Stimulated activated CD8-positive, alpha-beta memory T cell treated with anti-CD3 and anti-CD28 coated beads, Interleukin-12 subunit alpha, Interleukin-12 subunit beta, amount 100 ng/mL, for 1 hour (primary cell): ENCODE data around the gene MRGPRX3.

Experiments
- DNase-seq: peaks from one replicate; pipeline ENCODE4 v3.0.0-alpha.2; 2020; ENCODE audit warnings: low read depth

Gene MRGPRX3

DNA sequence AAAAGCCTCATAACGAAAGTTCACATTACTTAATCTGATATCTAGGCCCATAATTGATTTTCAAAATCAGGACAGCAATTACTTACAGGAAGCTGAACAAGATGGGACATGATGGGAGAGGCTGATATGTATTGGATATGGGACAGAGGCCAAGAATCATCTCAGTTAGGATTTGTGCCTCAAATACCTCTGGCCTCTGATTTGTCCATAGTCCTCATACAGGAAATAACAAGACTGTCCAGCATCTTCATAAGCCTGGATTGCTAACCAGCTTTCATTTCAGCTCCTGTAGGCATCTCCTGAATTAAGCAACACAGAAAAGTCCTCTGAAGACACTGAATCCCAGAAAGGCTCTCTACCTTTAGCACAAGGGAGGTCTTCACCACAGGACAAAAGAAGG is 36.0 kb downstream of the MRGPRX3 start:
- no peak for DNase-seq

DNA sequence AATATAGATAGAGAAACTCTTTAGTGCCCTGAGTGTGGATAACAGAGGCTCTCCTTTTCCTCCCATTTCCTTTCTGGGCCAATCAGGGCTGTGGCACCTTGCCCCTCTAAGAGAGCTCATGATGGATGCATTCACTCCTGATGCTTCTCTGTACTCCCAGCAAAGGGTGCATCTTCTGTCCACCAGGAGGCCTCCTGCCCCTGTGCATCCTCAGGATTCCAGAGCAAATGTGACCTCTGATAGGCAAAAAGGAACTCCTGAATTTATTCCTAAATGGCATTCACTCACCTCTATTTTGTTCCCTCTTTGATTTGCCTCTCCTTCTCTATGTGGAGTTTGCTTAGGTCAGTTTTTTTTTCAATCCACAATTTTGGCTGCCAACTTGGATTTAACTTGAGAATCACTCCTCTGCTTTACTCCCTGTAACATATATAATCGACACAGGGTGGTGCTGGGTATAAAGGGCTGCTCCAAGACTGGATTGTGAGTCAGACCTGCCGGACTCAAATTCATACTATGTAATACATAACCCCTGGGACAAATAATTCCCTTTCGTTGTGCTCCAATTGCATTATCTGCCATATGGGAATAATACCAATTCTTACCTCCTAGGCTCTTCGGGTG is 39.1 kb downstream of the MRGPRX3 start:
- no peak for DNase-seq

DNA sequence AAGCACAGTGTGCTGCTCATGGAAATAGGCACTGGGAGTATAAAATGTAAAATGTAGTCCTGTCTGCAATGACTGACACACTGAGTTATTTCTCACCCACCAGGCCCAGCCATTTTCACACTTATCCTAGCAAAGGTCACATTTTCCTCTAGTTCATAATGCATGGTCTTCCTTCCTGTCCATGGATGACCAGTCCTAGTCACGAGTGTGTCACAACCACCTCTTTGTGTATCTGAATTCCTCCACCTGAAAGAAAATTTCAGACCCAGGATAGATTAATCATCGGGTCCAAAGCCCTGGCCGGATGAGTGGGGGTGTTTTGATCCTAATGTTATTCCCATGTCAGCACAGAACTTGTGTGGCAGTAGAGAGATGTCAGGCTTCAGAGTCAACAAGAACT is 40.3 kb downstream of the MRGPRX3 start, which contains the start of gene MRGPRX4:
MRGPRX4 (plus strand) TSS at position 172 of the 400 bp plus-strand sequence. CDS start 420 bp downstream, outside the sequence.
- no peak for DNase-seq

- DNase-seq = no peak
Observed at GRCh38 chr11:18173225-18173866, 41.0 kb downstream of the MRGPRX3 start.
